GM20000 (cell line): ENCODE measurements around the gene HIVEP1.

Experiments used
- DNase-seq: peaks from one replicate; pipeline ENCODE4 v3.0.0; 2012; ENCODE audit warnings: low spot score
- TF ChIP-seq, protein P1 (sequence below): IDR thresholded peaks from 2 replicates; pipeline ENCODE4 v1.5.1; 2012; ENCODE audit warnings: mild to moderate bottlenecking, control low read depth; ENCODE audit errors: extremely low read depth, missing control alignments

HIVEP1 gene

DNA sequence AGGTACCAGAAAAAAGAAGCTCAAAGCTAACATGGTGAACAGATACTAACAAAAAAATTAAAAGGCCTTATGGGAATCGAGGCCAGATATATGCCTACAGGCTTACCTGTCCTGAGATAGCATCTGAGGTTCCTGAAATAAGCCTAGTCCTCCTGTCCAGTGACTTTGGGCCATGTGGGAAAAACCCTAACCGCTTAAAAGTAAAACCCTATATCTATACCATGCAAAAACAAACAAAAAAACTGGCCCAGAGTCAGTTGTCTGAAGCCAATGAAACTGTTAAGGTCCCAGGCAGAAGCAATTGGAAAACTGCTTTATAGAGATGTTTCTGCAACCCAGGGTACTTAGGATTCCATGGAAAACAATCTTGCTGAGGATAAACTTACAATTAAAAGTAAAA is 122.9 kb downstream of the HIVEP1 start:
- TF ChIP-seq, protein P1, sequence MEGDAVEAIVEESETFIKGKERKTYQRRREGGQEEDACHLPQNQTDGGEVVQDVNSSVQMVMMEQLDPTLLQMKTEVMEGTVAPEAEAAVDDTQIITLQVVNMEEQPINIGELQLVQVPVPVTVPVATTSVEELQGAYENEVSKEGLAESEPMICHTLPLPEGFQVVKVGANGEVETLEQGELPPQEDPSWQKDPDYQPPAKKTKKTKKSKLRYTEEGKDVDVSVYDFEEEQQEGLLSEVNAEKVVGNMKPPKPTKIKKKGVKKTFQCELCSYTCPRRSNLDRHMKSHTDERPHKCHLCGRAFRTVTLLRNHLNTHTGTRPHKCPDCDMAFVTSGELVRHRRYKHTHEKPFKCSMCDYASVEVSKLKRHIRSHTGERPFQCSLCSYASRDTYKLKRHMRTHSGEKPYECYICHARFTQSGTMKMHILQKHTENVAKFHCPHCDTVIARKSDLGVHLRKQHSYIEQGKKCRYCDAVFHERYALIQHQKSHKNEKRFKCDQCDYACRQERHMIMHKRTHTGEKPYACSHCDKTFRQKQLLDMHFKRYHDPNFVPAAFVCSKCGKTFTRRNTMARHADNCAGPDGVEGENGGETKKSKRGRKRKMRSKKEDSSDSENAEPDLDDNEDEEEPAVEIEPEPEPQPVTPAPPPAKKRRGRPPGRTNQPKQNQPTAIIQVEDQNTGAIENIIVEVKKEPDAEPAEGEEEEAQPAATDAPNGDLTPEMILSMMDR = no peak
- DNase-seq = no peak

DNA sequence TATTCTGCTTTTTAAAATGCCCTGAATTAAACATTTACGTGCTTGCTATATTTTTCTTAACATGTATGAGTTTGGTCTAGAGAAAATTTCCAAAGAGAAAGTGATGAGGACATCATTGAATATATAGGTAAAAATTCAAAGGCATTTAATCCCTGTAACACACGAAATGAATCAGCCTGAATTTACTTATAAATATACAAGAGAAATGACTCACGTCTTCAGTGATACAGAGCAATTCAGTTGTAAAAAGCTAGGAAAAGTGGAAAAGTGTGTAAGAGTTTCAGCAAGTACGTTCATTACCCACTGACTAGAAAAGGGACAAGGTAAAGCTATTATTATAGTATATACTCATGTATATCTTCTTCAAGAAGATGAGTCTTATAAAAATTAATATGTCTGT is 124.8 kb downstream of the HIVEP1 start:
- no peak for DNase-seq
- TF ChIP-seq, protein P1 = no peak

DNA sequence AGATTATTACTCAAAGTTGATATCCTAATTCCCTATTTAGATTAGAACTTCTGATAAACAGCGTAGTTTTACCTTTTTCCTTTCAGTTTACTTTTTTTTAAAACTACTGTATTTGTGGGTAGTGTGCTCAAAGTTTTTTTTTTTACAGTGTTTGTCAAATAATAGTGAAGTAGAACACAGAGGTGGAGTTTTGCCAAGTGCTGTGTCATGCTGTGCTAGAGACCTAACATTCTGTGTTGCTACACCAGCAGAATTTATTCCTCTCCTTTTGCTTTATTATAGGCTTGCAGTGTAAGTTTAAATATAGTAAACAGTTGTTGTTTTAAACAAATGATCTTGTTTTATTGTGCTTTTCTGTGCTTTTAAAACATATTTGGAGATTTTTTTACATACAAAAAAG is 125.4 kb downstream of the HIVEP1 start:
- TF ChIP-seq, protein P1 = no peak
- DNase-seq = no peak

DNA sequence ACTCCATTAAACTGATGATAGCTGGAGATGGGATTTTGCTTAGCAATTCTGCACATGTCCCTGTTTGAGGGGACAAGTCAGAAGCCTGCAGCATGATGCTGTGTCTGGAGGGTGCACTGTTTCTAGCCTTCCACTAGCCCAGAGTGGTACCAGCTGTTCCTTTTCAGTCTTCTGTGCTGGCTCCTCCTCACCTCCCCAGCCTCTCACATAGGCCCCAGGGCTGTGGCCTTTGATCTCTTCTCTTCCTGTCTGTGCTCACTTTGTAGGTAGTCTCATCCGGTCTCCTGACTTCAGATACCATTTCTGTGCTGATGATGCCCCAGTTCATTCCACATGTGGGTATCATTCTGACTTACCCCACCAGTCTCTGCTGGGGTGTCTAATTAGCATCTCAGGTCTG is 126.3 kb downstream of the HIVEP1 start:
- TF ChIP-seq, protein P1 = no peak
- no peak for DNase-seq

DNA sequence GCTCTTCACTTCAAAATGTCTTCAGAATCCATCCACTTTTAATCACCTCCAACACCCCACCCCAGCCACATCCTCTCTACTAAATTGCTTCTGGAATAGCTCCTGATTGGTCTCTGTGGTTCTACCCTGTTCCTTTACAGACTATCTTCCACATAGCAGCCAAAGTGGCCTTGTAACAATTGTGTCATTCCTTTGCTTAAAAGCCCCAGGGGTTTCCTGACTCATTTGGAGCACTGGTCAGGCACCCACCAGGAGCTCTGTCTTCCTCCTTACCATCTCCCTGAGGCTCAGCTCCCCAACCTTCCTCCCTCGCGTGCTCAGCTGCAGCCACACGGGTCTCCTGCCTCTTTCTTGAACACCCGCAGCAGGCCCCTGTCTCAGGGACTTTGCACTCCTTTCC is 126.8 kb downstream of the HIVEP1 start:
- no peak for DNase-seq
- TF ChIP-seq, protein P1 = no peak

DNA sequence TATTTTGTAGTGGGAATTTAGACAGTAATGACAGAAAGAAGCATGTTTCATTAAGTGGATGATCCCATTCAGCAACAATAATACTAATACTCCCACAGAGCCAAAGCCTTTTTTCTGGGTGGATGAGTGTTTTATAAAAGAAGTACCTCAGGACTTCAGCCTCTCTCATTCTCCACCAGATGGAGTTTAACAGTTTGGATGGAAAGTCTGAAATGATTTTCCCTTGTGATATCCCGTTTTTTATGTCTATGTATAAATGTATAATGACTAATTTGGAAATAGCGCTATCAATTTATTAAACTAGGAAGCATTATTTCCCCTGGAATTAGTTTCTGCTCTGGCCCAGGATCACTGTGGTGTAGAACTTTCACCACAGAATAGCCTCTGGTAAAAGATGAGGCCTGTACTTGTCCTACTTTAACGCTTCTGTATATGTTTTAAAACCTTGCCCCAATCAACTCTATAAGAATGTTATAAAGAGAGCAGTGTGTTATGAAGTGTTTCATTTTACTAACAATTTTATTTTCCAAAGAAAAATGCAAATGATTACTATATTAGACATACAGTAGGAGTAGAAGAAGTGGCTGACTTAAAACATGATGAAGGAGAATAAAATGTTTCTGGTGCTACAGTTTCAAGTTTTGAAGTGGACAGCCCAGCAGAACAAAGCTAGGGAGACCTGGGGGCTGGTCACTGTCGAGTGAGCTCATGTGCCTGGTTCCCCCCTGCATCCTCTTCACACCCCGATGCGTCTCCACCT is 135.6 kb downstream of the HIVEP1 start:
- DNase-seq = no peak
- TF ChIP-seq, protein P1 = no peak

DNA sequence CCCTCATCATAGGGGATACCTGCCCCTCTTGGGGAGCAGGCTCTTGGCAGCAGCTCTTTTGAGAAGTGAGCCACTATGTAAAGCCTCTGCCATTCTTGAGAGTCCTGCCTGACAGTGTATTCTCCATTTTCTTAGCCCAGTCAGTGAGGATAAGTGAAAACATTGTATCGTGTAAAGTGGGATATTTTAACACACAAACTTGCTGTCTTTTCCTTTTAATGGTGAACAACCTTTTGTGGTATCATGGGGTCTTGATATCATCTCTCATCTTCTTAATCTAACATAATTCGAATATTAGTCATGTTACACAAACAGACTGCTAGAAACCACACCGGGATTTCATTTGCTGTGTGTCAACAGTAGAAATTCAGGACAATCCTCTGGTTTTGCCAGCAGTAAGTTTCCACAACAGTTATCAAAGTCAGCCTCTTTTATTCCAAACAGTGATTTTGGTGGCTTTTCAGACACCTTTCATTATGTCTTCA is 136.2 kb downstream of the HIVEP1 start:
- TF ChIP-seq, protein P1 = no peak
- no peak for DNase-seq
